ENCODE data around the gene HRAS.

The HRAS gene

GRCh38 chr11:565921-566509 is 30.6 kb upstream of the HRAS start:
- H3K4me3 ChIP-seq (ENCODE audit: control insufficient read depth, low read depth, low read length), result no peak overlapping the region
- DNase-seq (ENCODE audit: low read depth), result no peak
- no peak for TF ChIP-seq CTCF (conservative IDR thresholded peaks at IDR 0.05; ENCODE audit: control insufficient read depth, insufficient read depth, low read depth, low read length)

GRCh38 chr11:563812-564578 is 28.6 kb upstream of the HRAS start:
- no peak overlapping the region for H3K4me3 ChIP-seq (ENCODE audit: control insufficient read depth, low read depth, low read length)
- DNase-seq (ENCODE audit: low read depth), result no peak
- no peak for TF ChIP-seq CTCF (conservative IDR thresholded peaks at IDR 0.05; ENCODE audit: control insufficient read depth, insufficient read depth, low read depth, low read length)

DNA sequence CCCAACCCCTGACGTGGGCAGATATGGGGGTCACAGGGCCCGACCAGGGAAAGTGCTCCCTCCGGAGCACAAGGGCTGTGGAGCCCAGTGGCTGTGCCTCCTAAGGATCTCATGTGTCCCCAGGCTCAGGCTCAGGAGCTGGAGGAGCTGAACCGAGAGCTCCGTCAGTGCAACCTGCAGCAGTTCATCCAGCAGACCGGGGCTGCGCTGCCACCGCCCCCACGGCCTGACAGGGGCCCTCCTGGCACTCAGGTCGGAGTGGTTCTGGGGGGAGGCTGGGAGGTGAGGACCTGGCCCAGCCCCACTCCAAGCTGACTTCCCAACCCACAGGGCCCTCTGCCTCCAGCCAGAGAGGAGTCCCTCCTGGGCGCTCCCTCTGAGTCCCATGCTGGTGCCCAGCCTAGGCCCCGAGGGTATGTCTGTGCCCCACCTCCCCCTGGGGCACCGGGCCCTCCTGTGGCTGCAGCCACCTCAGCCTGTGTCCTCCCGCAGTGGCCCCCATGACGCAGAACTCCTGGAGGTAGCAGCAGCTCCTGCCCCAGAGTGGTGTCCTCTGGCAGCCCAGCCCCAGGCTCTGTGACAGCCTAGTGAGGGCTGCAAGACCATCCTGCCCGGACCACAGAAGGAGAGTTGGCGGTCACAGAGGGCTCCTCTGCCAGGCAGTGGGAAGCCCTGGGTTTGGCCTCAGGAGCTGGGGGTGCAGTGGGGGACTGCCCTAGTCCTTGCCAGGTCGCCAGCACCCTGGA is 27.9 kb upstream of the HRAS start:
- TF ChIP-seq CTCF (conservative IDR thresholded peaks at IDR 0.05; ENCODE audit: control insufficient read depth, insufficient read depth, low read depth, low read length), result no peak
- DNase-seq (ENCODE audit: low read depth), result no peak
- no peak overlapping the region for H3K4me3 ChIP-seq (ENCODE audit: control insufficient read depth, low read depth, low read length)

- no peak for TF ChIP-seq CTCF (conservative IDR thresholded peaks at IDR 0.05; ENCODE audit: control insufficient read depth, insufficient read depth, low read depth, low read length)
- no peak for DNase-seq (ENCODE audit: low read depth)
- no peak overlapping the region for H3K4me3 ChIP-seq (ENCODE audit: control insufficient read depth, low read depth, low read length)
These were observed 26.8 kb upstream of the HRAS start for GRCh38 chr11:562046-562645.

DNA sequence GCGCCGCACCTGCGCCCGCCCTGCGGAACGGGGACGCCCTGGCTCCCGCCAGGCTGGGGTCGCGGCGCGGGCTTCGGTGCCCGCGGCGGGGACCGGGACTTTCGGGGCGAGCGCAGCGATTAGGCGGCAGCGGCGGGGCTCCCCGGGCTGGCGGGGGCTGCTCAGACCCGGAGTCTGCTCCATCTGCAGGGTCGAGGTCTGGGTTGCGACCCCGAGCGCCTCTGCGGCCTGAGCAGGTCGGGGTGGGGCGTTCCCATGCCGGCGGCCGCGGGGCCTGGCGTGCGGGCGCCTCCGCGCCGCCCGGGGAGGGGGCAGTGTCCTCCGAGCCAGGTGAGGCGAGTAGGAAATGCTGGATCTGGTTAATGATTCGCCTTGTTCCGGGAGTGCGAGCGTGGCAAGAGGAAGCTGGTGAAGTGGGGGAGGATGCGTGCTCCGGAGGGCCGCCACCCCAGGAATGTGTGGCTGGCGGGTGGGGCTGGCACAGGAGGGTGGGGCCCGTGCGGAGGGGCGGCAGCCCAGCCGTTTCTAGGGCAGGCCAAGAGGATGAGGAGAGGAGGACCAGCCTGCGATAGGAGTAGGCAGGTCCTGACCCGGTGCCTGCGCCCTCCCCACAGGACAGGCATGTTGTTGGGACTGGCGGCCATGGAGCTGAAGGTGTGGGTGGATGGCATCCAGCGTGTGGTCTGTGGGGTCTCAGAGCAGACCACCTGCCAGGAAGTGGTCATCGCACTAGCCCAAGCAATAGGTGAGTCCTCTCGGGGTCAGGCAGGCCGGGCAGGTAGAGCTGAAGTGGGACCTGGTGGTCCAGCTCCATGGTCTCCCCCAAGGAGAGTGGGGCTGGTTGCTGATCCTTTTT is 26.0 kb upstream of the HRAS start:
- DNase-seq (ENCODE audit: low read depth), result no peak
- H3K4me3 ChIP-seq (ENCODE audit: control insufficient read depth, low read depth, low read length), result peak overlapping the region; percentile 31
- TF ChIP-seq CTCF (conservative IDR thresholded peaks at IDR 0.05; ENCODE audit: control insufficient read depth, insufficient read depth, low read depth, low read length), result no peak

Measured in fibroblast of mammary gland (primary cell).